Neural progenitor cell (in vitro differentiated cells): ENCODE data around the gene WBP1L. TPM values are rescaled to one million over a fixed set of nuclear protein-coding genes. Genes with fewer than 3 reads are reported as not detected.

ENCODE experiments used
- DNase-seq: peaks from one replicate; pipeline ENCODE4 v3.0.0-alpha.2; 2016; ENCODE audit warnings: low spot score
- H2AFZ ChIP-seq: fragments of 200-600 bp; sonication (generic); replicated peaks from 2 replicates; pipeline ENCODE4 v1.6.1; 2016; ENCODE audit warnings: antibody characterized with exemption
- H3F3A ChIP-seq: fragments of 200-600 bp; sonication (generic); 2 replicates; pipeline ENCODE4 v1.6.1; 2016; ENCODE audit warnings: antibody characterized with exemption, low read depth
- H3K27ac ChIP-seq: fragments of 200-600 bp; sonication (generic); 2 replicates; pipeline ENCODE4 v1.5.1; 2016; ENCODE audit warnings: mild to moderate bottlenecking
- H3K27me3 ChIP-seq: fragments of 200-600 bp; sonication (generic); 2 replicates; pipeline ENCODE4 v1.6.1; 2016; ENCODE audit warnings: mild to moderate bottlenecking, moderate library complexity
- H3K36me3 ChIP-seq: fragments of 200-600 bp; sonication (generic); 2 replicates; pipeline ENCODE4 v1.5.1; 2016
- H3K4me1 ChIP-seq: fragments of 200-600 bp; sonication (generic); 2 replicates; pipeline ENCODE4 v1.6.1; 2016; ENCODE audit warnings: mixed run types
- H3K4me2 ChIP-seq: fragments of 200-600 bp; sonication (generic); 2 replicates; pipeline ENCODE4 v1.6.1; 2016
- H3K4me3 ChIP-seq: fragments of 200-600 bp; sonication (generic); 2 replicates; pipeline ENCODE4 v1.5.1; 2016
- H3K79me2 ChIP-seq: fragments of 200-600 bp; sonication (generic); 2 replicates; pipeline ENCODE4 v1.6.1; 2016; ENCODE audit warnings: low read depth
- H3K9ac ChIP-seq: fragments of 200-600 bp; sonication (generic); 2 replicates; pipeline ENCODE4 v1.6.1; 2016
- H3K9me3 ChIP-seq: fragments of 200-600 bp; sonication (generic); 2 replicates; pipeline ENCODE4 v1.5.1; 2016; ENCODE audit warnings: low read depth
- H4K20me1 ChIP-seq: fragments of 200-600 bp; sonication (generic); 2 replicates; pipeline ENCODE4 v1.6.1; 2016; ENCODE audit warnings: low read depth
- H3K27ac Mint-ChIP-seq: 3 replicates; pipeline ENCODE4 v1.8.0; 2021; ENCODE audit warnings: mixed read lengths
- H3K27me3 Mint-ChIP-seq: 2 replicates; pipeline ENCODE4 v1.8.0; 2022; ENCODE audit warnings: low read depth, mild to moderate bottlenecking, inconsistent platforms, moderate library complexity, mixed read lengths; ENCODE audit not compliant: insufficient read depth
- H3K36me3 Mint-ChIP-seq: 3 replicates; pipeline ENCODE4 v1.8.0; 2021; ENCODE audit warnings: mixed read lengths
- H3K4me1 Mint-ChIP-seq: 3 replicates; pipeline ENCODE4 v1.8.0; 2021; ENCODE audit warnings: mixed read lengths
- H3K4me3 Mint-ChIP-seq: 3 replicates; pipeline ENCODE4 v1.8.0; 2021; ENCODE audit warnings: mild to moderate bottlenecking, moderate library complexity, mixed read lengths
- H3K9me3 Mint-ChIP-seq: 3 replicates; pipeline ENCODE4 v1.8.0; 2020; ENCODE audit warnings: mixed read lengths
- CTCF ChIP-seq: fragments of 200-600 bp; sonication (generic); IDR thresholded peaks from 2 replicates; pipeline ENCODE4 v1.5.1; 2017; ENCODE audit warnings: antibody characterized with exemption, mild to moderate bottlenecking
- EZH2 ChIP-seq: fragments of 200-600 bp; sonication (generic); IDR thresholded peaks from 2 replicates; pipeline ENCODE4 v1.6.1; 2017; ENCODE audit warnings: antibody characterized with exemption, mild to moderate bottlenecking, moderate library complexity
- EZH2phosphoT487 ChIP-seq: fragments of 200-600 bp; sonication (generic); IDR thresholded peaks from 2 replicates; pipeline ENCODE4 v1.6.1; 2017; ENCODE audit warnings: antibody characterized with exemption
- total RNA-seq: library from RNA; depleted of rRNA; stranded (reverse); fragments of >200 nt; gene quantifications from 2 replicates; pipeline ENCODE4 v1.2.3, GENCODE V29; 2015; ENCODE audit warnings: low replicate concordance

WBP1L gene
- total RNA-seq, 1 donor from 2014 or later: 21.1 TPM

GRCh38 chr10:102813017-102813541 lies 69.3 kb downstream of the WBP1L start:
- Mint-ChIP-seq H3K27me3 (no peaks in the 10 kb centered on the region), H3K4me1 (peaks cover 19% of the 10 kb centered on the region), H3K36me3 (peaks cover 18% of the 10 kb centered on the region), H3K9me3 (no peaks in the 10 kb centered on the region), H3K27ac (no peak overlapping the region), H3K4me3 (no peak overlapping the region)
- H3K9ac ChIP-seq: no peak overlapping the region
- no peak for DNase-seq
- H3K36me3 ChIP-seq: no peaks in the 10 kb centered on the region
- no peak overlapping the region for H3K27ac ChIP-seq
- H3K79me2 ChIP-seq: no peaks in the 10 kb centered on the region
- no peaks in the 10 kb centered on the region for H3K9me3 ChIP-seq
- no peaks in the 10 kb centered on the region for H3F3A ChIP-seq
- no peak overlapping the region for H3K4me3 ChIP-seq
- no peak for TF ChIP-seq CTCF
- no peak for TF ChIP-seq EZH2phosphoT487
- no peak for TF ChIP-seq EZH2
- H3K4me1 ChIP-seq: peaks cover 4% of the 10 kb centered on the region
- H3K27me3 ChIP-seq: no peaks in the 10 kb centered on the region
- H3K4me2 ChIP-seq: no peak overlapping the region
- H2AFZ ChIP-seq: no peak overlapping the region
- H4K20me1 ChIP-seq: no peaks in the 10 kb centered on the region

- H3K79me2 ChIP-seq: no peaks in the 10 kb centered on the region
- H3K9me3 Mint-ChIP-seq: no peaks in the 10 kb centered on the region
- no peaks in the 10 kb centered on the region for H3K9me3 ChIP-seq
- H3K4me2 ChIP-seq: no peak overlapping the region
- TF ChIP-seq EZH2 (no peak), EZH2phosphoT487 (no peak), CTCF (no peak)
- H3K27me3 Mint-ChIP-seq: no peaks in the 10 kb centered on the region
- H3K27ac Mint-ChIP-seq: no peak overlapping the region
- H3K36me3 ChIP-seq: no peaks in the 10 kb centered on the region
- no peak overlapping the region for H3K4me3 Mint-ChIP-seq
- H2AFZ ChIP-seq: no peak overlapping the region
- H3K27ac ChIP-seq: no peak overlapping the region
- no peak overlapping the region for H3K4me3 ChIP-seq
- H4K20me1 ChIP-seq: no peaks in the 10 kb centered on the region
- DNase-seq: no peak
- no peaks in the 10 kb centered on the region for H3K27me3 ChIP-seq
- no peaks in the 10 kb centered on the region for H3K4me1 ChIP-seq
- H3F3A ChIP-seq: no peaks in the 10 kb centered on the region
- peaks cover 18% of the 10 kb centered on the region for H3K36me3 Mint-ChIP-seq
- peaks cover 11% of the 10 kb centered on the region for H3K4me1 Mint-ChIP-seq
- no peak overlapping the region for H3K9ac ChIP-seq
These were observed 70.1 kb downstream of the WBP1L start for GRCh38 chr10:102813734-102814452.

GRCh38 chr10:102814453-102814871 lies 70.7 kb downstream of the WBP1L start:
- Histone ChIP-seq H3K9me3 (no peaks in the 10 kb centered on the region), H3K27me3 (no peaks in the 10 kb centered on the region), H3F3A (no peaks in the 10 kb centered on the region), H2AFZ (no peak overlapping the region), H3K4me3 (no peak overlapping the region), H3K9ac (no peak overlapping the region), H3K36me3 (no peaks in the 10 kb centered on the region), H3K79me2 (no peaks in the 10 kb centered on the region), H3K27ac (no peak overlapping the region), H4K20me1 (no peaks in the 10 kb centered on the region), H3K4me1 (no peaks in the 10 kb centered on the region), H3K4me2 (no peak overlapping the region)
- H3K27me3 Mint-ChIP-seq: no peaks in the 10 kb centered on the region
- peaks cover 18% of the 10 kb centered on the region for H3K36me3 Mint-ChIP-seq
- H3K9me3 Mint-ChIP-seq: no peaks in the 10 kb centered on the region
- no peak for DNase-seq
- no peak overlapping the region for H3K27ac Mint-ChIP-seq
- TF ChIP-seq CTCF: no peak
- no peak for TF ChIP-seq EZH2
- no peak for TF ChIP-seq EZH2phosphoT487
- no peak overlapping the region for H3K4me3 Mint-ChIP-seq
- peaks cover 10% of the 10 kb centered on the region for H3K4me1 Mint-ChIP-seq
